ENCODE results near the gene SNAP47. TPM values are rescaled to one million over a fixed set of nuclear protein-coding genes. Genes with fewer than 3 reads are reported as not detected.

SNAP47 gene
- total and polyA plus RNA-seq, 2 experiments from 2014 or later: 29.3 to 40.1 TPM

DNA sequence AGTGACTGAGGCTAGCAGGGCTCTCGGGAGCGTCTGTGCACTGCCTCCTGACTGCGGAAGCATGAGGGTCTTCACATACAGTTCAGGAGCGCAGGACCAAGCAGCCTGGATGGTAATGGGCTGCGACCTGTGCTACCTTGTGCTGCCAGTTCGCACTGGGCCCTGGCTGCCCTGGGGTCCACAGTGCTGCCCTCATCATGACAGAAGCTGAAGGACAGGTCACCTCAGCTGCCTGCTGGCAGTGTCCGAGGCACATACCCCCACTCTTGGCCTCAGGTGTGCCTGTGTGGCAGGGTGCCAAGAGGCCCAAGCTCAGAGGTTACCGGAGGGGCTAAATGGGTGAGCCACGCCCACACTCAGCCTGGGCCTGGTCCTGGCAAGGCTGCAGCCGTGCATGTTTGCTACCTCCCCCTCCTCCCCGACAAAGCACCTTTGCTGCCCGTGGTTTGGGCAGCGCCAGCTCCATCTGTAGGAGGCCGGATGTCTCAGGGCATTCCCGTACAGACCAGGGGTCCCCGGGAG is 4.5 kb upstream of the SNAP47 start:
- no peak overlapping the region for H3K4me3 ChIP-seq
- no peak overlapping the region for H2AFZ ChIP-seq
- no peaks in the 10 kb centered on the region for H3K9me2 ChIP-seq (ENCODE audit: insufficient read depth)
- 63 to 68% methylated on average over 16 of the region's 16 CpGs for WGBS, 2 experiments (ENCODE audit: low coverage in 1 of 2, low lambda C conversion rate in 2 of 2, missing lambda C conversion rate in 2 of 2)
- DNase-seq: no peak
- H3K27me3 ChIP-seq (replicated peaks; ENCODE audit: insufficient read depth): no peaks in the 10 kb centered on the region
- H3F3A ChIP-seq (ENCODE audit: insufficient read depth): no peaks in the 10 kb centered on the region
- in situ Hi-C loops (cut with MboI): no loop called here
- TF ChIP-seq EZH2 (IDR thresholded peaks at IDR 0.05; ENCODE audit: insufficient read depth, poor library complexity, severe bottlenecking) (no peak), EZH2phosphoT487 (IDR thresholded peaks at IDR 0.05; ENCODE audit: insufficient read depth, low read depth) (no peak)
- peaks cover 4% of the 10 kb centered on the region; the same call in 1 of the 2 replicates for H3K4me1 ChIP-seq (ENCODE audit: insufficient read depth)
- no peaks in the 10 kb centered on the region for H4K20me1 ChIP-seq (ENCODE audit: insufficient read depth)
- H3K27ac ChIP-seq: no peak overlapping the region
- H3K4me2 ChIP-seq (ENCODE audit: unreplicated experiment): no peak overlapping the region
- H3K79me2 ChIP-seq (ENCODE audit: insufficient read depth): peaks cover 27% of the 10 kb centered on the region
- H3K36me3 ChIP-seq (ENCODE audit: low read depth): peaks cover 3% of the 10 kb centered on the region; the same call in 1 of the 2 replicates
- H3K9ac ChIP-seq: no peak overlapping the region
- no peaks in the 10 kb centered on the region for H3K9me3 ChIP-seq (ENCODE audit: low read depth)

GRCh38 chr1:227731241-227731677 is 4.0 kb upstream of the SNAP47 start:
- no peak overlapping the region for H3K4me3 ChIP-seq
- peaks cover 4% of the 10 kb centered on the region; the same call in 1 of the 2 replicates for H3K4me1 ChIP-seq (ENCODE audit: insufficient read depth)
- no peaks in the 10 kb centered on the region for H4K20me1 ChIP-seq (ENCODE audit: insufficient read depth)
- H3K9ac ChIP-seq: no peak overlapping the region
- H3K9me3 ChIP-seq (ENCODE audit: low read depth): no peaks in the 10 kb centered on the region
- peaks cover 32% of the 10 kb centered on the region for H3K79me2 ChIP-seq (ENCODE audit: insufficient read depth)
- no peaks in the 10 kb centered on the region for H3K27me3 ChIP-seq (replicated peaks; ENCODE audit: insufficient read depth)
- peaks cover 3% of the 10 kb centered on the region; the same call in 1 of the 2 replicates for H3K36me3 ChIP-seq (ENCODE audit: low read depth)
- no peak overlapping the region for H3K27ac ChIP-seq
- TF ChIP-seq EZH2 (IDR thresholded peaks at IDR 0.05; ENCODE audit: insufficient read depth, poor library complexity, severe bottlenecking): no peak
- TF ChIP-seq EZH2phosphoT487 (IDR thresholded peaks at IDR 0.05; ENCODE audit: insufficient read depth, low read depth): no peak
- no peaks in the 10 kb centered on the region for H3F3A ChIP-seq (ENCODE audit: insufficient read depth)
- WGBS, 2 experiments (ENCODE audit: low coverage in 1 of 2, low lambda C conversion rate in 2 of 2, missing lambda C conversion rate in 2 of 2): 77 to 78% methylated on average over 11 of the region's 11 CpGs
- no peak overlapping the region for H3K4me2 ChIP-seq (ENCODE audit: unreplicated experiment)
- no peaks in the 10 kb centered on the region for H3K9me2 ChIP-seq (ENCODE audit: insufficient read depth)
- no peak overlapping the region for H2AFZ ChIP-seq
- DNase-seq: no peak
- in situ Hi-C loops (cut with MboI): no loop called here

GRCh38 chr1:227731696-227732585 is 3.3 kb upstream of the SNAP47 start:
- in situ Hi-C loops (cut with MboI): no loop called here
- no peak overlapping the region for H3K27ac ChIP-seq
- H3K9me2 ChIP-seq (ENCODE audit: insufficient read depth): no peaks in the 10 kb centered on the region
- H3K79me2 ChIP-seq (ENCODE audit: insufficient read depth): peaks cover 39% of the 10 kb centered on the region
- H3K9me3 ChIP-seq (ENCODE audit: low read depth): no peaks in the 10 kb centered on the region
- no peak for TF ChIP-seq EZH2phosphoT487 (IDR thresholded peaks at IDR 0.05; ENCODE audit: insufficient read depth, low read depth)
- no peak for TF ChIP-seq EZH2 (IDR thresholded peaks at IDR 0.05; ENCODE audit: insufficient read depth, poor library complexity, severe bottlenecking)
- H4K20me1 ChIP-seq (ENCODE audit: insufficient read depth): no peaks in the 10 kb centered on the region
- H3K36me3 ChIP-seq (ENCODE audit: low read depth): peaks cover 3% of the 10 kb centered on the region; the same call in 1 of the 2 replicates
- no peak overlapping the region for H2AFZ ChIP-seq
- DNase-seq: no peak
- no peaks in the 10 kb centered on the region for H3K27me3 ChIP-seq (replicated peaks; ENCODE audit: insufficient read depth)
- no peaks in the 10 kb centered on the region for H3F3A ChIP-seq (ENCODE audit: insufficient read depth)
- no peak overlapping the region for H3K4me3 ChIP-seq
- peaks cover 7% of the 10 kb centered on the region; the same call in 1 of the 2 replicates for H3K4me1 ChIP-seq (ENCODE audit: insufficient read depth)
- no peak overlapping the region for H3K9ac ChIP-seq
- H3K4me2 ChIP-seq (ENCODE audit: unreplicated experiment): no peak overlapping the region
- whole genome bisulfite sequencing, 2 experiments (ENCODE audit: low coverage in 1 of 2, low lambda C conversion rate in 2 of 2, missing lambda C conversion rate in 2 of 2): 90 to 91% methylated on average over 19 of the region's 19 CpGs

DNA sequence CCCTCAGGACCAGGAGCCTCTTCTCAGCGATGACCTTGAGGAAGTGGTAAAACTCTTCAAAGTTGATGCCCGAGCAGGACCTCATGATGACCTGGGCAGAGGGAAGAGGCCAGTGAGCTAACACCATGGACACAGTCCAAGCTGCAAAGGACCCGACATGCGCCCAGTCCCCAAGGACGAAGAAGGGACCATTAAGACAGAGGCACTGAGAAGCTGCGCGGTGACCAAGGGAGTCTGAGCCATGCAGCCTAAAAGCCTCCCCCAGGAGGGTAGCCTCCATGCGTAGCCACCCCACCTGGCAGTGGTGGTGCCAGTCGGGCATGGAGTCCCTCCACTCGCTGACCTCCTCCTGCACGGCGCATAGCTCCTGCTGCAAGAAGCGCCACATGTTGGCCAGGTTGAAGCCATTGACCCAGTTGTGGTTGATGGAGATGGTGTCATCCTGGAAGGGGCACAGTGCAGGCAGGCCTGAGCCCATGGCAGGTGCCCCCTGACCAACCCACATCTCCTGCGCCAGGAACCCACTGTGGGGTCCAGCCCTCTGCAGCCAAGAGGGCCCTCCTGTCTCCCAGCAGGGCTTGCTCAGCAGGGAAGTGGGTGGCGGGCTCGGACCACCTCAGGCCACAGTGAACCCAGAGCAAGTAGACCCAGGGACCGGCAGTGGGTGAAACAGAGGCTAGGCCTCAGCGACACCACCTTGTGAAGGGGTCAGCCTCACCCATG is 2.5 kb upstream of the SNAP47 start:
- TF ChIP-seq EZH2 (IDR thresholded peaks at IDR 0.05; ENCODE audit: insufficient read depth, poor library complexity, severe bottlenecking) (no peak), EZH2phosphoT487 (IDR thresholded peaks at IDR 0.05; ENCODE audit: insufficient read depth, low read depth) (no peak)
- H3K4me2 ChIP-seq (ENCODE audit: unreplicated experiment): no peak overlapping the region
- H3K27me3 ChIP-seq (replicated peaks; ENCODE audit: insufficient read depth): no peaks in the 10 kb centered on the region
- H3K79me2 ChIP-seq (ENCODE audit: insufficient read depth): peaks cover 47% of the 10 kb centered on the region
- no peaks in the 10 kb centered on the region for H3F3A ChIP-seq (ENCODE audit: insufficient read depth)
- H3K9ac ChIP-seq: no peak overlapping the region
- no peak overlapping the region for H2AFZ ChIP-seq
- peaks cover 3% of the 10 kb centered on the region; the same call in 1 of the 2 replicates for H3K36me3 ChIP-seq (ENCODE audit: low read depth)
- 88 to 92% methylated on average over 17 to 18 of the region's 18 CpGs for WGBS, 2 experiments (ENCODE audit: low coverage in 1 of 2, low lambda C conversion rate in 2 of 2, missing lambda C conversion rate in 2 of 2)
- H4K20me1 ChIP-seq (ENCODE audit: insufficient read depth): no peaks in the 10 kb centered on the region
- in situ Hi-C loops (cut with MboI): no loop called here
- no peak overlapping the region for H3K4me3 ChIP-seq
- H3K4me1 ChIP-seq (ENCODE audit: insufficient read depth): peaks cover 7% of the 10 kb centered on the region; the same call in 1 of the 2 replicates
- DNase-seq: no peak
- no peaks in the 10 kb centered on the region for H3K9me3 ChIP-seq (ENCODE audit: low read depth)
- no peak overlapping the region for H3K27ac ChIP-seq
- no peaks in the 10 kb centered on the region for H3K9me2 ChIP-seq (ENCODE audit: insufficient read depth)

Measured in GM23248 (cell line).